Lower leg skin (tissue), 4 donors: ENCODE measurements around the gene CCSER1. TPM values are rescaled to one million over a fixed set of nuclear protein-coding genes. Genes with fewer than 3 reads are reported as not detected.

ENCODE experiments used
- DNase-seq, 2 donors: peaks; one replicate each; pipeline ENCODE4 v3.0.0-alpha.2; 2019; ENCODE audit warnings: low spot score in 2 of 2
- H3K4me3 ChIP-seq: fragments of 200-600 bp; sonication (generic); 2 replicates; pipeline ENCODE4 v1.5.1; 2017; ENCODE audit warnings: mild to moderate bottlenecking, low read depth; ENCODE audit not compliant: poor library complexity, severe bottlenecking
- CTCF ChIP-seq, 3 donors: fragments of 450-650 bp; IDR thresholded peaks; one replicate each; pipeline ENCODE4 v1.5.1; 2016; ENCODE audit warnings: antibody characterized with exemption in 3 of 3, mild to moderate bottlenecking in 3 of 3, moderate library complexity in 2 of 3
- POLR2A ChIP-seq, 2 donors: fragments of 450-650 bp; IDR thresholded peaks; one replicate each; pipeline ENCODE4 v1.6.1; 2016 to 2017; ENCODE audit warnings: antibody characterized with exemption in 2 of 2, mild to moderate bottlenecking in 1 of 2, moderate library complexity in 1 of 2
- WGBS, 2 donors: methylation state at CpG; one replicate each; pipeline ENCODE4 v1.1.5; 2018; 5-methylcytosine and 5-hydroxymethylcytosine counted together
- intact Hi-C: fragments of 100-400 bp; cut with DNase I; formaldehyde crosslinking; loops from one replicate; pipeline ENCODE4 v1.15.0; 2023; ENCODE audit warnings: low total_unique reads
- total RNA-seq, 4 donors: library from RNA; depleted of rRNA; stranded (reverse); fragments of >200 nt; gene quantifications; one replicate each; pipeline ENCODE4 v1.1.0, GENCODE V29; 2016

Gene CCSER1
- total RNA-seq, 4 donors from 2014 or later: 6.5 to 12.1 (median 9.9) TPM

GRCh38 chr4:91220315-91220714 lies 1093.1 kb downstream of the CCSER1 start:
- TF ChIP-seq POLR2A (IDR thresholded peaks at IDR 0.05): no peak
- TF ChIP-seq CTCF (IDR thresholded peaks at IDR 0.05): no peak
- H3K4me3 ChIP-seq: no peak overlapping the region
- intact Hi-C loops: loop anchor here (10.0 kb wide), 1 partner anchor 344 kb away; no protein-coding TSS in a partner anchor
- WGBS, 2 donors: 61 to 70% methylated on average over 2 of the region's 2 CpGs
- no peak for DNase-seq

- DNase-seq: no peak
- intact Hi-C loops: loop anchor here (10.0 kb wide), 1 partner anchor 343 kb away; no protein-coding TSS in a partner anchor
- TF ChIP-seq POLR2A (IDR thresholded peaks at IDR 0.05) (no peak), CTCF (IDR thresholded peaks at IDR 0.05) (no peak)
- 88 to 91% methylated on average over 4 of the region's 4 CpGs for WGBS, 2 donors
- H3K4me3 ChIP-seq: no peak overlapping the region
Measured at GRCh38 chr4:91222014-91222413, 1094.8 kb downstream of the CCSER1 start.

GRCh38 chr4:91226867-91227266 lies 1099.7 kb downstream of the CCSER1 start:
- WGBS, 2 donors: 86 to 92% methylated on average over 1 of the region's 1 CpG
- TF ChIP-seq POLR2A (IDR thresholded peaks at IDR 0.05) (no peak), CTCF (IDR thresholded peaks at IDR 0.05) (no peak)
- H3K4me3 ChIP-seq: no peak overlapping the region
- no peak for DNase-seq
- intact Hi-C loops: loop anchor here (10.0 kb wide), 1 partner anchor 338 kb away; no protein-coding TSS in a partner anchor

- TF ChIP-seq CTCF (IDR thresholded peaks at IDR 0.05) (no peak), POLR2A (IDR thresholded peaks at IDR 0.05) (no peak)
- intact Hi-C loops: loop anchor here (10.0 kb wide), 1 partner anchor 336 kb away; no protein-coding TSS in a partner anchor
- DNase-seq: no peak
- WGBS, 2 donors: 67 to 79% methylated on average over 3 of the region's 3 CpGs
- H3K4me3 ChIP-seq: no peak overlapping the region
Measured at GRCh38 chr4:91228659-91229058, 1101.5 kb downstream of the CCSER1 start.

- no peak for TF ChIP-seq CTCF (IDR thresholded peaks at IDR 0.05)
- no peak for TF ChIP-seq POLR2A (IDR thresholded peaks at IDR 0.05)
- intact Hi-C loops: no loop called here
- WGBS, 2 donors: 81 to 84% methylated on average over 2 of the region's 2 CpGs
- H3K4me3 ChIP-seq: no peak overlapping the region
- DNase-seq: no peak
Measured at GRCh38 chr4:91233164-91233563, 1106.0 kb downstream of the CCSER1 start.

- no peak overlapping the region for H3K4me3 ChIP-seq
- 52 to 55% methylated on average over 2 of the region's 2 CpGs for WGBS, 2 donors
Measured at GRCh38 chr4:91243132-91243531, 1115.9 kb downstream of the CCSER1 start.

More at GRCh38 chr4:91243132-91243531, 1115.9 kb downstream of the CCSER1 start:
- intact Hi-C loops: no loop called here
- no peak for TF ChIP-seq CTCF (IDR thresholded peaks at IDR 0.05)
- no peak for TF ChIP-seq POLR2A (IDR thresholded peaks at IDR 0.05)
- DNase-seq: no peak
